ENCODE results near the gene ORMDL2. TPM values are rescaled to one million over a fixed set of nuclear protein-coding genes. Genes with fewer than 3 reads are reported as not detected.
A peak's percentile ranks its signal among the peaks of the same experiment; 100 is the strongest.

Gene ORMDL2
- total RNA-seq, 2 donors from 2014 or later = 59.3 to 93.3 TPM

GRCh38 chr12:55789171-55789570 lies 28.7 kb upstream of the ORMDL2 start:
- H3K27ac ChIP-seq = no peak overlapping the region
- intact Hi-C loops (cut with DNase I) = no loop called here
- TF ChIP-seq, protein P1, sequence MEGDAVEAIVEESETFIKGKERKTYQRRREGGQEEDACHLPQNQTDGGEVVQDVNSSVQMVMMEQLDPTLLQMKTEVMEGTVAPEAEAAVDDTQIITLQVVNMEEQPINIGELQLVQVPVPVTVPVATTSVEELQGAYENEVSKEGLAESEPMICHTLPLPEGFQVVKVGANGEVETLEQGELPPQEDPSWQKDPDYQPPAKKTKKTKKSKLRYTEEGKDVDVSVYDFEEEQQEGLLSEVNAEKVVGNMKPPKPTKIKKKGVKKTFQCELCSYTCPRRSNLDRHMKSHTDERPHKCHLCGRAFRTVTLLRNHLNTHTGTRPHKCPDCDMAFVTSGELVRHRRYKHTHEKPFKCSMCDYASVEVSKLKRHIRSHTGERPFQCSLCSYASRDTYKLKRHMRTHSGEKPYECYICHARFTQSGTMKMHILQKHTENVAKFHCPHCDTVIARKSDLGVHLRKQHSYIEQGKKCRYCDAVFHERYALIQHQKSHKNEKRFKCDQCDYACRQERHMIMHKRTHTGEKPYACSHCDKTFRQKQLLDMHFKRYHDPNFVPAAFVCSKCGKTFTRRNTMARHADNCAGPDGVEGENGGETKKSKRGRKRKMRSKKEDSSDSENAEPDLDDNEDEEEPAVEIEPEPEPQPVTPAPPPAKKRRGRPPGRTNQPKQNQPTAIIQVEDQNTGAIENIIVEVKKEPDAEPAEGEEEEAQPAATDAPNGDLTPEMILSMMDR (IDR thresholded peaks at IDR 0.05) = no peak
- H3K4me3 ChIP-seq = no peak overlapping the region
- H3K27me3 ChIP-seq = no peaks in the 10 kb centered on the region
- peaks cover 18% of the 10 kb centered on the region for H3K36me3 ChIP-seq
- H3K9ac ChIP-seq (ENCODE audit: low read depth in 2 of 2, low read length in 2 of 2) = no peak overlapping the region
- H3K4me1 ChIP-seq = no peaks in the 10 kb centered on the region
- no peaks in the 10 kb centered on the region for H3K9me3 ChIP-seq
- no peak for DNase-seq

- intact Hi-C loops (cut with DNase I) = loop anchor here (5.0 kb wide), 1 partner anchor 48 kb away; the partner anchor contains the start of gene GDF11
- Histone ChIP-seq H3K36me3 (peaks cover 18% of the 10 kb centered on the region), H3K4me3 (no peak overlapping the region), H3K27ac (no peak overlapping the region), H3K4me1 (no peaks in the 10 kb centered on the region), H3K27me3 (no peaks in the 10 kb centered on the region), H3K9me3 (no peaks in the 10 kb centered on the region), H3K9ac (ENCODE audit: low read depth in 2 of 2, low read length in 2 of 2) (no peak overlapping the region)
- TF ChIP-seq, protein P1 (IDR thresholded peaks at IDR 0.05) = no peak
- DNase-seq = no peak
Observed at GRCh38 chr12:55789893-55790292, 27.9 kb upstream of the ORMDL2 start.

- H3K27me3 ChIP-seq = no peaks in the 10 kb centered on the region
- H3K9ac ChIP-seq (ENCODE audit: low read depth in 2 of 2, low read length in 2 of 2) = no peak overlapping the region
- TF ChIP-seq, protein P1 (IDR thresholded peaks at IDR 0.05) = no peak
- H3K36me3 ChIP-seq = peaks cover 6% of the 10 kb centered on the region
- no peak overlapping the region for H3K27ac ChIP-seq
- H3K4me3 ChIP-seq = no peak overlapping the region
- H3K4me1 ChIP-seq = no peaks in the 10 kb centered on the region
- intact Hi-C loops (cut with DNase I) = no loop called here
- no peak for DNase-seq
- no peaks in the 10 kb centered on the region for H3K9me3 ChIP-seq
Observed at GRCh38 chr12:55795950-55796349, 21.9 kb upstream of the ORMDL2 start.

- no peak overlapping the region for H3K27ac ChIP-seq
- DNase-seq = no peak
- H3K4me3 ChIP-seq = no peak overlapping the region
- no peak overlapping the region for H3K9ac ChIP-seq (ENCODE audit: low read depth in 2 of 2, low read length in 2 of 2)
- intact Hi-C loops (cut with DNase I) = no loop called here
- H3K36me3 ChIP-seq = peaks cover 6% of the 10 kb centered on the region
- H3K9me3 ChIP-seq = no peaks in the 10 kb centered on the region
- TF ChIP-seq, protein P1 (IDR thresholded peaks at IDR 0.05) = peak; percentile 25
- H3K4me1 ChIP-seq = no peaks in the 10 kb centered on the region
- H3K27me3 ChIP-seq = no peaks in the 10 kb centered on the region
Observed at GRCh38 chr12:55797068-55797467, 20.8 kb upstream of the ORMDL2 start.

GRCh38 chr12:55797550-55797949 lies 20.3 kb upstream of the ORMDL2 start:
- Histone ChIP-seq H3K9ac (ENCODE audit: low read depth in 2 of 2, low read length in 2 of 2) (no peak overlapping the region), H3K4me3 (no peak overlapping the region), H3K4me1 (no peaks in the 10 kb centered on the region), H3K27ac (no peak overlapping the region), H3K27me3 (no peaks in the 10 kb centered on the region), H3K9me3 (no peaks in the 10 kb centered on the region), H3K36me3 (peaks cover 6% of the 10 kb centered on the region)
- intact Hi-C loops (cut with DNase I) = no loop called here
- no peak for DNase-seq
- TF ChIP-seq, protein P1 (IDR thresholded peaks at IDR 0.05) = no peak

Measured in colonic mucosa (tissue), 4 donors.